Neural progenitor cell (in vitro differentiated cells): ENCODE data around the gene ZNF578. TPM values are rescaled to one million over a fixed set of nuclear protein-coding genes. Genes with fewer than 3 reads are reported as not detected.

Source experiments
- DNase-seq: peaks from one replicate; pipeline ENCODE4 v3.0.0-alpha.2; 2016; ENCODE audit warnings: low spot score
- H2AFZ ChIP-seq: fragments of 200-600 bp; sonication (generic); replicated peaks from 2 replicates; pipeline ENCODE4 v1.6.1; 2016; ENCODE audit warnings: antibody characterized with exemption
- H3F3A ChIP-seq: fragments of 200-600 bp; sonication (generic); 2 replicates; pipeline ENCODE4 v1.6.1; 2016; ENCODE audit warnings: antibody characterized with exemption, low read depth
- H3K27ac ChIP-seq: fragments of 200-600 bp; sonication (generic); 2 replicates; pipeline ENCODE4 v1.5.1; 2016; ENCODE audit warnings: mild to moderate bottlenecking
- H3K27me3 ChIP-seq: fragments of 200-600 bp; sonication (generic); 2 replicates; pipeline ENCODE4 v1.6.1; 2016; ENCODE audit warnings: mild to moderate bottlenecking, moderate library complexity
- H3K36me3 ChIP-seq: fragments of 200-600 bp; sonication (generic); 2 replicates; pipeline ENCODE4 v1.5.1; 2016
- H3K4me1 ChIP-seq: fragments of 200-600 bp; sonication (generic); 2 replicates; pipeline ENCODE4 v1.6.1; 2016; ENCODE audit warnings: mixed run types
- H3K4me2 ChIP-seq: fragments of 200-600 bp; sonication (generic); 2 replicates; pipeline ENCODE4 v1.6.1; 2016
- H3K4me3 ChIP-seq: fragments of 200-600 bp; sonication (generic); 2 replicates; pipeline ENCODE4 v1.5.1; 2016
- H3K79me2 ChIP-seq: fragments of 200-600 bp; sonication (generic); 2 replicates; pipeline ENCODE4 v1.6.1; 2016; ENCODE audit warnings: low read depth
- H3K9ac ChIP-seq: fragments of 200-600 bp; sonication (generic); 2 replicates; pipeline ENCODE4 v1.6.1; 2016
- H3K9me3 ChIP-seq: fragments of 200-600 bp; sonication (generic); 2 replicates; pipeline ENCODE4 v1.5.1; 2016; ENCODE audit warnings: low read depth
- H4K20me1 ChIP-seq: fragments of 200-600 bp; sonication (generic); 2 replicates; pipeline ENCODE4 v1.6.1; 2016; ENCODE audit warnings: low read depth
- H3K27ac Mint-ChIP-seq: 3 replicates; pipeline ENCODE4 v1.8.0; 2021; ENCODE audit warnings: mixed read lengths
- H3K27me3 Mint-ChIP-seq: 2 replicates; pipeline ENCODE4 v1.8.0; 2022; ENCODE audit warnings: low read depth, mild to moderate bottlenecking, inconsistent platforms, moderate library complexity, mixed read lengths; ENCODE audit not compliant: insufficient read depth
- H3K36me3 Mint-ChIP-seq: 3 replicates; pipeline ENCODE4 v1.8.0; 2021; ENCODE audit warnings: mixed read lengths
- H3K4me1 Mint-ChIP-seq: 3 replicates; pipeline ENCODE4 v1.8.0; 2021; ENCODE audit warnings: mixed read lengths
- H3K4me3 Mint-ChIP-seq: 3 replicates; pipeline ENCODE4 v1.8.0; 2021; ENCODE audit warnings: mild to moderate bottlenecking, moderate library complexity, mixed read lengths
- H3K9me3 Mint-ChIP-seq: 3 replicates; pipeline ENCODE4 v1.8.0; 2020; ENCODE audit warnings: mixed read lengths
- CTCF ChIP-seq: fragments of 200-600 bp; sonication (generic); IDR thresholded peaks from 2 replicates; pipeline ENCODE4 v1.5.1; 2017; ENCODE audit warnings: antibody characterized with exemption, mild to moderate bottlenecking
- EZH2 ChIP-seq: fragments of 200-600 bp; sonication (generic); IDR thresholded peaks from 2 replicates; pipeline ENCODE4 v1.6.1; 2017; ENCODE audit warnings: antibody characterized with exemption, mild to moderate bottlenecking, moderate library complexity
- EZH2phosphoT487 ChIP-seq: fragments of 200-600 bp; sonication (generic); IDR thresholded peaks from 2 replicates; pipeline ENCODE4 v1.6.1; 2017; ENCODE audit warnings: antibody characterized with exemption
- total RNA-seq: library from RNA; depleted of rRNA; stranded (reverse); fragments of >200 nt; gene quantifications from 2 replicates; pipeline ENCODE4 v1.2.3, GENCODE V29; 2015; ENCODE audit warnings: low replicate concordance

ZNF578 gene
- total RNA-seq, 1 donor from 2014 or later: 9.7 TPM

GRCh38 chr19:52428937-52429336 lies 24.4 kb upstream of the ZNF578 start, which contains the start of gene ZNF534:
TSS of gene ZNF534 (plus strand) at chr19:52429148. CDS start at chr19:52431475, 2,327 bp downstream.
- Mint-ChIP-seq H3K27ac (no peak within 1 kb of the TSS), H3K36me3 (peaks cover 2% of the 10 kb centered on the region), H3K4me1 (no peaks in the 10 kb centered on the region), H3K9me3 (peaks cover 65% of the 10 kb centered on the region), H3K27me3 (peaks cover 2% of the 10 kb centered on the region), H3K4me3 (no peak within 1 kb of the TSS)
- no peak for DNase-seq
- H3K36me3 ChIP-seq: no peaks in the 10 kb centered on the region
- no peak within 1 kb of the TSS for H3K9ac ChIP-seq
- no peak within 1 kb of the TSS for H3K4me2 ChIP-seq
- no peak within 1 kb of the TSS for H3K4me3 ChIP-seq
- H3F3A ChIP-seq: no peaks in the 10 kb centered on the region
- no peaks in the 10 kb centered on the region for H3K27me3 ChIP-seq
- H3K4me1 ChIP-seq: no peaks in the 10 kb centered on the region
- no peaks in the 10 kb centered on the region for H4K20me1 ChIP-seq
- no peak within 1 kb of the TSS for H2AFZ ChIP-seq
- H3K27ac ChIP-seq: no peak within 1 kb of the TSS
- H3K79me2 ChIP-seq: no peaks in the 10 kb centered on the region
- H3K9me3 ChIP-seq: no peaks in the 10 kb centered on the region
- TF ChIP-seq EZH2phosphoT487 (no peak), CTCF (no peak), EZH2 (no peak)

- Mint-ChIP-seq H3K36me3 (no peaks in the 10 kb centered on the region), H3K27ac (no peak overlapping the region), H3K4me3 (no peak overlapping the region), H3K9me3 (peaks cover 62% of the 10 kb centered on the region), H3K27me3 (peaks cover 2% of the 10 kb centered on the region), H3K4me1 (no peaks in the 10 kb centered on the region)
- no peak overlapping the region for H2AFZ ChIP-seq
- H3K4me1 ChIP-seq: no peaks in the 10 kb centered on the region
- no peak for DNase-seq
- no peak overlapping the region for H3K9ac ChIP-seq
- no peaks in the 10 kb centered on the region for H4K20me1 ChIP-seq
- H3K27me3 ChIP-seq: no peaks in the 10 kb centered on the region
- H3K36me3 ChIP-seq: no peaks in the 10 kb centered on the region
- no peak overlapping the region for H3K27ac ChIP-seq
- no peaks in the 10 kb centered on the region for H3F3A ChIP-seq
- TF ChIP-seq EZH2phosphoT487: no peak
- TF ChIP-seq EZH2: no peak
- no peak for TF ChIP-seq CTCF
- H3K79me2 ChIP-seq: no peaks in the 10 kb centered on the region
- no peak overlapping the region for H3K4me3 ChIP-seq
- peaks cover 3% of the 10 kb centered on the region for H3K9me3 ChIP-seq
- H3K4me2 ChIP-seq: no peak overlapping the region
Measured at GRCh38 chr19:52442179-52442578, 11.2 kb upstream of the ZNF578 start.

- no peaks in the 10 kb centered on the region for H3K36me3 Mint-ChIP-seq
- Histone ChIP-seq H3K4me1 (no peaks in the 10 kb centered on the region), H4K20me1 (no peaks in the 10 kb centered on the region), H3K36me3 (no peaks in the 10 kb centered on the region), H3K27ac (no peak overlapping the region), H3K9ac (no peak overlapping the region), H3K9me3 (peaks cover 3% of the 10 kb centered on the region), H3K4me2 (no peak overlapping the region), H3K79me2 (no peaks in the 10 kb centered on the region), H3K27me3 (no peaks in the 10 kb centered on the region), H2AFZ (no peak overlapping the region), H3F3A (no peaks in the 10 kb centered on the region), H3K4me3 (no peak overlapping the region)
- peaks cover 56% of the 10 kb centered on the region for H3K9me3 Mint-ChIP-seq
- no peak for TF ChIP-seq EZH2
- TF ChIP-seq CTCF: no peak
- TF ChIP-seq EZH2phosphoT487: no peak
- peaks cover 2% of the 10 kb centered on the region for H3K27me3 Mint-ChIP-seq
- H3K4me1 Mint-ChIP-seq: no peaks in the 10 kb centered on the region
- no peak overlapping the region for H3K4me3 Mint-ChIP-seq
- H3K27ac Mint-ChIP-seq: no peak overlapping the region
- DNase-seq: no peak
Measured at GRCh38 chr19:52444506-52444905, 8.8 kb upstream of the ZNF578 start.

- H3K27me3 ChIP-seq: no peaks in the 10 kb centered on the region
- no peak overlapping the region for H3K27ac Mint-ChIP-seq
- DNase-seq: no peak
- no peaks in the 10 kb centered on the region for H3K9me3 ChIP-seq
- no peak overlapping the region for H2AFZ ChIP-seq
- H3K4me2 ChIP-seq: no peak overlapping the region
- no peaks in the 10 kb centered on the region for H3K36me3 Mint-ChIP-seq
- no peaks in the 10 kb centered on the region for H3K36me3 ChIP-seq
- TF ChIP-seq EZH2phosphoT487 (no peak), CTCF (no peak), EZH2 (no peak)
- no peak overlapping the region for H3K4me3 Mint-ChIP-seq
- no peaks in the 10 kb centered on the region for H3K4me1 ChIP-seq
- H3F3A ChIP-seq: no peaks in the 10 kb centered on the region
- no peaks in the 10 kb centered on the region for H3K4me1 Mint-ChIP-seq
- no peak overlapping the region for H3K27ac ChIP-seq
- H3K79me2 ChIP-seq: no peaks in the 10 kb centered on the region
- H3K9ac ChIP-seq: no peak overlapping the region
- peaks cover 59% of the 10 kb centered on the region for H3K9me3 Mint-ChIP-seq
- no peaks in the 10 kb centered on the region for H3K27me3 Mint-ChIP-seq
- no peak overlapping the region for H3K4me3 ChIP-seq
- no peaks in the 10 kb centered on the region for H4K20me1 ChIP-seq
Measured at GRCh38 chr19:52451241-52451640, 2.1 kb upstream of the ZNF578 start.
